Erythroblast (primary cell): ENCODE measurements around the gene EPB41L4B.
"Not testable (repeated sequence)": the region's sequence is repeated elsewhere in the genome, so short reads cannot be mapped to it uniquely, and the experiment has no call there.

ENCODE experiments used
- DNase-seq, 2 experiments: peaks; one replicate each; lab custom pipeline; 2025; lab: John Stamatoyannopoulos, UW
- GATA1 ChIP-seq: IDR thresholded peaks from 2 replicates; pipeline ENCODE4 v1.6.1; 2011; ENCODE audit warnings: low read depth, mild to moderate bottlenecking, control low read depth, low read length, moderate library complexity
- POLR2A ChIP-seq: IDR thresholded peaks from 2 replicates; pipeline ENCODE4 v1.6.1; 2011; ENCODE audit warnings: mild to moderate bottlenecking, low read length

The EPB41L4B gene

DNA sequence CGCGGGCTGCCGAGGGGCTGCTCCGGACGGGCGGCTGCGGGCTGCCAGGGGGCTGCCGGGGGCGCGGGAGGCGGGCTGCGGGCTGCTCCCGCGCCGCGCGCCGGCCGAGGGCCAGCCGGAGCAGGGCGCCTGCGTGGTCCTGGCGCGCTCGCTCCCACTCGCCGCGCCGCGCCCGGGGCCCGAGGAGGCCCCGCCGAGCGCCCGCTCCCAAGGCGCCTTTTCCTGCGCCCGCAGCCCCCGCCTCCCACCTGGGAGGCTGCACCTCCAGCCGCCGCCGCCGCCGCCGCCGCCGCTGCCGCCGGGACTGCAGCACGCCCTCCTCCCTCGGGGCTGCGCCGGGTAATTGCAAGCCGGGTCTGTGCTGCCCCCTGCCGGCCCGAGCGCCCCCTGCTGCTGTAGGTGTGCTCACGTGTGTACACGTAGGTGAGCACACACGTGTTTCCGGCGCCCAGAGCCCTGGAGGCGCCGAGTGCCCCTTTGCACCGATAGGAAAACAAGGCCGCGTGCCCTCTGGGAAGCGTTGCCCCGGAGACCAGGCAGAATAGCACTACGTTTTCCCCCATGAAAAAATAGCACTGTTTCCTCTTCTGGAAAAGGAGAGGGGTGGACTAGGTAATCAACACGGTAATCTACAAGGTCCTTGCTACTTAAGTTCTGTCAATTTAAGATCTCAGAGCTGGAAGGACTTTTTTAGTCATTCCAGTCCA is at the start of gene EPB41L4B:
Gene EPB41L4B, minus strand, starts transcription at position 318 of the 707 bp plus-strand sequence. CDS start 613 bp downstream, outside the sequence.
- DNase-seq, result peak; percentile 85 to 92
- TF ChIP-seq GATA1, result no peak
- no peak for TF ChIP-seq POLR2A

DNA sequence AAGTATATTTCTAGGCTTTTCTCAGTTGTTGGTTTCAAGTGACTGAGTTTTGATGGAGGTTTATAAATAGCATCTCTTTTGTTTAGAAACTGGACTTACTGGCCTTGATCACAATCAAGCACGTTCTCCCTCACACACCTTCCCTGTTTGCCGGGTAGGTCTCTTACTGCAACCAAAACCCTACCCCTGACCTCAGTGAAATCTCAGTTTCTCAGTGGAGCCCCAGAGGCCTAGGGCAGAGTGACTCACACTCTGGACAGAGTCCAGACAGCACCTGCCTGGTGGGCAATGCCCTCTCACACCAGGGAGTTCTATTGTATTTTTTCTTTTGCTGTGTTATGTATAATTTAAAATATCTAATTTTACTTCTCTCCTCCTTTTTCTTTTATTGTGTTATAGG is 48.4 kb upstream of the EPB41L4B start:
- TF ChIP-seq POLR2A (no peak), GATA1 (no peak)
- no peak for DNase-seq

DNA sequence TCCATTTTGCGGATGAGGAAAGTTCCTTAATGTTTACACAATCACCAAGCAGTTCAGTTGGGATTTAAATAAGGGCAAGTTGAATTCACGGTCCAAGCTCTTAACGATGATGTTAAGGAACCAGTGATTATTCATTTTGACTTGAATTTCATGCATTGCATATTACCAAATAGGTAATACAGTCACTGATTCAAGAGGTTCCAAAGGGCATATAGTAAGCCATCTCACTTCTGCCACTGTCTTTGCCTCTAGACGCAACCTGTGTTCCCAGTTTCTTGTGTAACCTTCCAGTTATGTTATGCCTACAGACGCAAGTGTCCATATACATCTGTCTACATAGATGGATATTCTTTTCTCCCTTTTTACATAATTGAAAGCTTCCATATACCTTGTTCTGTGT is 39.9 kb upstream of the EPB41L4B start:
- no peak for DNase-seq
- TF ChIP-seq GATA1 (no peak), POLR2A (no peak)

DNA sequence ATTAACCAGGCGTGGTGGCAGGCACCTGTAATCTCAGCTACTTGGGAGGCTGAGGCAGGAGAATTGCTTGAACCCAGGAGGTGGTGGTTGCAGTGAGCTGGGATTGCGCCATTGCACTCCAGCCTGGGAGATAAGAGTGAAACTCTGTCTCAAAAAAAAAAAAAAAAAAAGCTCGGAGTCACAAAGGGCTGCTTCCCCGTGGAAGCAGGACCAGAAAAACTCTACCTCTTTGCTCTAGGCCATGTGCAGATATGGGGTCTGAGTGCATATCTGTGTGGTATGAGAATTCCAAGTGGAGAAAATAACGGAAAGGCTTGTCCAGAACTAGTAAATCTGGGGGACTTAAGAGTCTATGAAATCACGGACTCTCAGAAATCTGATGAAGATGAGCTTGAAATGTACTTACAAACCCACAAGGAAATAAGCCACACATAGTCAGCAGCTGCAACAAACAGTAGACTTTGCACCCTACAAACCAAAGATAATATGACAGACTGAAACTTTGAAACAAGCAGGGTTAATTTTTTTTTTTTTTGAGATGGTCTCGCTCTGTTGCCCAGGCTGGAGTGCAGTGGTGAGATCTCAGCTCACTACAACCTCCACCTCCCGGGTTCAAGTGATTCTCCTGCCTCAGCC is 38.2 kb upstream of the EPB41L4B start:
- not testable (repeated sequence) for DNase-seq

DNA sequence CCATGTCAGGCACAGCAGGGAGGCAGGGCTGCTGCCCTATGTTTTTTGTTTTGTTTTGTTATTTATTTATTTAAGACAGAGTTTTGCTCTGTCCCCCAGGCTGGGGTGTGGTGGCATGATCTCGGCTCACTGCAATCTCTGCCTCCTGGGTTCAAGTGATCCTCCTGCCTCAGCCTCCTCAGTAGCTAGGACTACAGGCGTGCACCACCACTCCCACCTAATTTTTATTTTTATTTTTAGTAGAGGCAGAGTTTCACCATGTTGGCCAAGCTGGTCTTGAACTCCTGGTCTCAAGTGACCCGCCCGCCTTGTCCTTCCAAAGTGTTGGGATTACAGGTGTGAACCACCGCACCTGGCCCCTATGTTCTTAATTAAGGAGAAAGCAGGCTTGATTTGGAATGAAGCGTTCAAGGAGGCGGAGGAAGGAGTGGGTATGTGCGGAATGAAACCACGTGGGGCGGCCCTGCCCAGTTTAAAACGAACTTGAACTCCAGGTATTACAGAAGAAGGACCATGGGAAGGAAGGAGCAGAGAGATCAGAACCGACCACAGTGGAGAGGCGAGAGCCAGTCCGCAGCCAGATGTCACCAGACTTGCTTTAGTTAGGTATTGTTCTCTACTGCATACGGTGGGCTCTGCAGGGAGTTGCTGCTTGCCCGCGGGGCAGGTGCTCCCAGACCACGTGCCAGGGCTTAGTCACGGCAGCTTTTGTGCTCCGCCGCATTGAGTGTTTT is 34.9 kb upstream of the EPB41L4B start:
- DNase-seq, result no peak
- TF ChIP-seq GATA1 (no peak), POLR2A (no peak)

- DNase-seq, result no peak
- TF ChIP-seq POLR2A (no peak), GATA1 (no peak)
Measured at GRCh38 chr9:109354190-109354589, 33.3 kb upstream of the EPB41L4B start.

DNA sequence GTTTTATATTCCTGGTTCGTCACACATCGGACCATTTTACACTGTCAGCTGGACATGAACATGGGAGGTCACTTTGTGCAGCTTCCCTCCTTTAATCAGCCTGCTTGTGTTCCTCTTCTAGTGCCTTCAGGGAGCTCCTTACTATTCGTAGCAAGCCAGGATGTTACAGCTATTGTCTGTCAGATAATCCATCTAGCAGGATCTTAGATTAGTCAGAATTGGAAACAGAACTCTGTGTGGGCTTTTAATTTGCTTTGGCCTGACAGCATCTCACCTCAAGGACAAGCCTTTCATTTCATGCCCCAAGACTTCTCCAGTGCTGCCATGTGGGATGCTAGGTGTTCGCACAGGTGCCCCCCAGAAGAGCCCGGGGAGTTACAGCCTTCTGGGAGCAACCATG is 30.2 kb upstream of the EPB41L4B start:
- TF ChIP-seq GATA1 (no peak), POLR2A (no peak)
- DNase-seq, result no peak

DNA sequence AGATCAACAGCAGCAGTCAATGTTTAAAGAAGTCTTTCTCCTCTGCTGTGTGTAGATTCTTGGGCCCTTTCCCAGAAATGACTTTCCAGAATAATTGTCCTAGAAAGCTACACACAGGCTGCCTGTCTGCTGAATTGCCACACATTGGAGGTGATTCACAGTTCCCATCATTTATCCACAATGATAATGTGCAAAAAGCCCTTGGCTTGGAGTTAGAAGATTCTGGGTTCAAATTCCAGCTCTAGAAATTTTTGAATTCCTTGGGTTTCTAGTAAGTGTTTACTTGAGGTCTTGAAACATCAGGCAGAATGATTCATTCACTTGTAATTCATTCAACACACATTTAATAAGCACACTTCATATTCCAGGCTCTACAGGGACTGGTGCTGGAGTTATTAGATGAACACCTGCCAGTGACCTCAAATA is 28.6 kb upstream of the EPB41L4B start:
- TF ChIP-seq POLR2A (no peak), GATA1 (no peak)
- DNase-seq, result no peak

DNA sequence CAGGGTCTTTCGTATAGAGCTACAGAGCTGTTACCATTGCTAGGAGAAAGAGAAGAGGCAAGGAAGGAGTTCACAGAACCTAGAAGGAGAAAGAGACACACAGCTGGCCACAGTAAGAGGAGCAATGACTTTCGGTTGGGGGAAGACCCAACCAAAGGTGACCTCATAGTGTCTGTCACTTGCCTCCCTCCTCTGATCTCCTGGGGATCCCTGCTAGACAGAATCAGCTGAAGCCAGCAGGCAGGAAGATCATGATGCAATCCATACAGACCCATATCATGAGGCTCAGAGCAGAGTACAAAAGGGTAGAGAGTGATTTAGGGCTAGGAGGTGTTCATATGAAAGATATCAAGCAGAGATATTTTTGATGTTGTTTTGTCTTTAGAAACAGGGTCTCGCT is 26.0 kb upstream of the EPB41L4B start:
- no peak for TF ChIP-seq GATA1
- no peak for TF ChIP-seq POLR2A
- DNase-seq, result no peak

GRCh38 chr9:109344866-109345265 is 24.0 kb upstream of the EPB41L4B start:
- DNase-seq, result no peak
- TF ChIP-seq POLR2A (no peak), GATA1 (no peak)

- no peak for TF ChIP-seq GATA1
- TF ChIP-seq POLR2A, result no peak
- no peak for DNase-seq
Measured at GRCh38 chr9:109342878-109343277, 22.0 kb upstream of the EPB41L4B start.

DNA sequence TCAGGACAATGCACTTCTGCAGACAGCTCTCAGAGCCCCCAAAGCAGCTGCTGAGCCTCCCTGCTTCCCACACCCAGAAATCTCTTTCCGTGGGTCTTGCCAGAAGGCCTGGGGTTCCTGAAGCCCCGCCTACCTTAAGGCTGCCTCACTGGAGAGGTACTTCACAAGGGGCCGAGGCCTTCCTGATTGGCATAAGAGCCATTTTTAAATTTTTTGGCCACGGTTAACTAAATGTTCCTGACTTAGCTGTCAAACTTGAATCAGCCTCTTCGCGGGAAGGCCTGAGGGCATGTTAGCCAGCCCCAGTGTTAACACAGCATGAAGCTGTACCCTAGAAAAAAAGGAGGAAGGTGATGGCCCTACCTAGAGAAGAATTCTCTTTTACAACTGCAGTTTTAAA is 20.7 kb upstream of the EPB41L4B start:
- TF ChIP-seq GATA1 (no peak), POLR2A (no peak)
- no peak for DNase-seq

GRCh38 chr9:109340979-109341378 is 20.1 kb upstream of the EPB41L4B start:
- not testable (repeated sequence) for DNase-seq

DNA sequence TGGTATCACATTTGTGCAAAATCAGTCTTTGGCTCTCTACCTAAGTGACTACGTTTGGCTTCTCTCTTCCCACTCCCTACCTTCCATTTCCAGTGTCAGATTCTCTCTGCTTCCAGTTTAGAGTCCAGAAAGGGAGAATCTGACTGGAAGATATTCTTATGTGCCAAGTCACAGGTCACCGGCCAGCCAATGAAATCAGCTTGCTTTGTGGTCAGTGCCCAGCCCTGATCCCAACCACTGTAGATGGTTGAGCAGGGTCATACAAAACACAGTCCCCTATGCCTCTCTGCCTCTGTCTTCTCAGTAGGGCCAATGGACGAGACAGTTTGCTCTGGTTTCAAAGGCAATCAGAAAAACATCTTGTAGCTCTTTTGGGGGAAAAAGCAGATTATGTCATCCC is 15.6 kb upstream of the EPB41L4B start:
- TF ChIP-seq POLR2A, result no peak
- no peak for TF ChIP-seq GATA1
- no peak for DNase-seq
